Effector CD8-positive, alpha-beta T cell (primary cell): Measurements from ENCODE around the gene TEX11.
"Not testable (repeated sequence)": the region's sequence is repeated elsewhere in the genome, so short reads cannot be mapped to it uniquely, and the experiment has no call there.

Source experiments
- DNase-seq: peaks from one replicate; lab custom pipeline; 2025; lab: John Stamatoyannopoulos, UW

The TEX11 gene

DNA sequence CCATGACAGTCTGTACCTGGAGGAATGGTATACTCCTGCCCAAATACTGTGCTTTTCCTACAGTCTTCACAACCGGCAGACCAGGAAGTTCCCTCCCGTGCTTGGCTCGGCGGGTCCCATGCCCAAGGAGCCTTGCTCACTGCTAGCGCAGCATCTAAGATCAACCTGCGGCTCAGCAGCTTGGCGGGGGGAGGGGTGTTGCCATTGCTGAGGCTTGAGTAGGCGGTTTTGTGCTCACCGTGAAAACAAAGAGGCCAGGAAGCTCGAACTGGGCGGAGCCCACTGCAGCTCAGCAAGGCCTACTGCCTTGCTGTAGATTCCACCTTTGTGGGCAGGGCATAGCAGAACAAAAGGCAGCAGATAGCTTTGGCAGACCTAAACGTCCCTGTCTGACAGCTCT is 152.7 kb downstream of the TEX11 start:
- DNase-seq = no peak

DNA sequence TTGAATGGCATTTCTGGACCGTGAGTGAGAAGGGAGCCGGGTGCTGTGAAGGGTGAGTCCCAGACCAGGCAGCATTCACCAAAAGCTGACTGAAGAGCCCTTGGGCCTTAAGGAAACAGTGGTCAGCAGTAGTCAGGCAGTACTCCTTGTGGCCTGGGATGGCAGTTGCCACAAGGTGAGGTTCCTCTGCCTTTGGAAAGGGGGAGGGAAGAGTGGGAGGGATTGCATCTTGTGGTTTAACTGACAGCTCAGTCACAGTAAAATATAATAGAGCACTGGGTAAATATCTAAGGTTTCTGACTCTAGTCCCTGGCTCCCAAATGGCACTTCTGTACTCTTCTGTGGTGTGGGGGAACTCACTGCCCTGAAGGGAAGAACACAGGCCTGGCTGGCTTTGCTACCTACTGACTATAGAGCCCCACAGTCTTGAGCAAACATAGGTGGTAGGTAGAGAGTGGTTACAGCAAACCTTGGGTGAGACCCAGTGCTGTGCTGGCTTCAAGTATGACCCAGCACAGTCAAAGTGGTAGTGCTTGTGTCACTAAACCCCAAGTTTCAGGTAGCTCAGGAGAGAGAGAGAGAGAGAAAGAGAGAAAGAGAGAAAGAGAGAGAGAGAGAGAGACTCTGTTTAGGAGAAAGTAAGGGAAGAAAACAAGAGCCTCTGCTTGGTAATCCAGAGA is 154.2 kb downstream of the TEX11 start:
- DNase-seq = no peak

DNA sequence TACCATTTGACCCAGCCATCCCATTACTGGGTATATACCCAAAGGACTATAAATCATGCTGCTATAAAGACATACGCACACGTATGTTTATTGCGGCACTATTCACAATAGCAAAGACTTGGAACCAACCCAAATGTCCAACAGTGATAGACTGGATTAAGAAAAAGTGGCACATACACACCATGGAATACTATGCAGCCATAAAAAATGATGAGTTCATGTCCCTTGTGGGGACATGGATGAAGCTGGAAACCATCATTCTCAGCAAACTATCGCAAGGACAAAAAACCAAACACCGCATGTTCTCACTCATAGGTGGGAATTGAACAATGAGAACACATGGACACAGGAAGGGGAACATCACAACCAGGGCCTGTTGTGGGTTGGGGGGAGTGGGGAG is 174.7 kb downstream of the TEX11 start:
- DNase-seq = not testable (repeated sequence)

DNA sequence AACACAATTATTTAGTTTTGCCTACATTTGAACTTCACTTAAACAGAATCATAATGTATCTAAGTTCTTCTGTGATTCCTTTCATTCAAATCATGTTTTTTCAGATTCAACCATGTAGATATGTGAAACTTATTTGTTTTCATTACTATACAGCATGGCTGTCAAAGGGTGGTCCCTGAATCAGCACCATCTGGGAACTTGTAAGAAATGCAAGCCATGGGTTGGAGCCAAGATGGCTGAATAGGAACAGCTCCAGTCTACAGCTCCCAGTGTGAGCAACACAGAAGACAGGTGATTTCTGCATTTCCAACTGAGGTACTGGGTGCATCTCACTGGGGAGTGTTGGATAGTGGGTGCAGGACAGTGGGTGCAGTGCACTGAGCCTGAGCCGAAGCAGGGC is 180.6 kb downstream of the TEX11 start:
- DNase-seq = not testable (repeated sequence)

DNA sequence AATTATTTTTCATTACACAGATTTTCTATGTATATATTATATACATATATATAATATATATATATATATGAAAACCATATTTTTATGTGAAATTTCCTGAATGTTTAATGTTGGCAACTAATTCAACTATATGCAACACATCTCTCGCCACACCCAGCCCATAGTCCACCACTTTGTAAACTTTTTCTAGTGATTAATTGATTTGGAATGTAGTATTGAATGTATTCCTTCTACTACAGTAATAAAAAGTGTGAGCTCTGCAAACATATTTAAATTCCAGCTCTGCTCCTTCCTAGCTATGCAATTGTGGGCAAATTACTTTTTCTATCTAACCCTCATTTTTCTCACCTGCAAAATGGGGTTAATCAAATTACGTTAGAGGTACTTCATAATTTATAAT is 187.8 kb downstream of the TEX11 start:
- DNase-seq = no peak

DNA sequence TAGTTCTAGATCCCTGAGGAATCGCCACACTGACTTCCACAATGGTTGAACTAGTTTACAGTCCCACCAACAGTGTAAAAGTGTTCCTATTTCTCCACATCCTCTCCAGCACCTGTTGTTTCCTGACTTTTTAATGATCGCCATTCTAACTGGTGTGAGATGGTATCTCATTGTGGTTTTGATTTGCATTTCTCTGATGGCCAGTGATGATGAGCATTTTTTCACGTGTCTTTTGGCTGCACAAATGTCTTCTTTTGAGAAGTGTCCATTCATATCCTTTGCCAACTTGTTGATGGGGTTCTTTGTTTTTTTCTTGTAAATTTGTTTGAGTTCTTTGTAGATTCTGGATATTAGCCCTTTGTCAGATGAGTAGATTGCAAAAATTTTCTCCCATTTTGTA is 197.2 kb downstream of the TEX11 start:
- not testable (repeated sequence) for DNase-seq

DNA sequence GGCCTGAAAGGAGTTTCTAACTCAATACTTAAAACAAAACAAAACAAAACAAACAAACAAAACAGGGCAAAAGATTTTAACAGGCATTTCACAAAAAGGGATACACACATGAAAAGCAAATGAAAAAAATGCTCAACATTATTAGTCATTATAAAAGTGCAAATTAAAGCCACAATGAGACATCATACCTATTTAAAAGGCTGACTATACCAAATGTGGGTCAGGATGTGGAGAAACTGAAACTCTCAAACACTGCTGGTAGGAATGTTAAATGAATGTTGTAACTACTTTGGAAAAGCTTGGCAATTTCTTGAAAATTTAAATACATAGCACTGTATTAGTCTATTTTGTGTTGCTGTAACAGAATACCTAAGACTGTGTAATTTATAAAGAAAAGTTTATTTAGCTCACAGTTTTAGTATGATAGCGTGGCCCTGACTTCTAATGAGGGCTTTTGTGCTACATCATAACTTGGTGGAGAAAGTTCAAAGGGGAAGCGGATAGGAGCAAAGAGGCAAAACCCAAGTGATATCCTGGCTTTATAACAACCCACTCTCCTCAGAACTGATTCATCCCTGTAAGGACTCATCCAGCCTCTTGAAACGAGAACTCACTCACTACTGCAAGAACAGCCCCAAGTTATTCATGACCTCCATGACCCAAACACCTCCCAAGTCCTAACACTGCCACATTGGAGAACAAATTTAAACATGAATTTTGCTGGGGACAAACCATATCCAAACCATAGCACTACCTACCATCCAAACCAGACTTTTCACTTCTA is 214.0 kb downstream of the TEX11 start:
- DNase-seq = no peak

DNA sequence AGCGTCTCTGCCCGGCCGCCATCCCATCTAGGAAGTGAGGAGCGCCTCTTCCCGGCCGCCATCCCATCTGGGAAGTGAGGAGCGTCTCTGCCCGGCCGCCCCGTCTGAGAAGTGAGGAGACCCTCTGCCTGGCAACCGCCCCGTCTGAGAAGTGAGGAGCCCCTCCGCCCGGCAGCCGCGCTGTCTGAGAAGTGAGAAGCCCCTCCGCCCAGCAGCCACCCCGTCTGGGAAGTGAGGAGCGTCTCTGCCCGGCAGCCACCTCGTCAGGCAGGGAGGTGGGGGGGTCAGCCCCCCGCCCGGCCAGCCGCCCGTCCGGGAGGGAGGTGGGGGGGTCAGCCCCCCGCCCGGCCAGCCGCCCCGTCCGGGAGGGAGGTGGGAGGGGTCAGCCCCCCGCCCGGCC is 229.1 kb downstream of the TEX11 start:
- not testable (repeated sequence) for DNase-seq

DNA sequence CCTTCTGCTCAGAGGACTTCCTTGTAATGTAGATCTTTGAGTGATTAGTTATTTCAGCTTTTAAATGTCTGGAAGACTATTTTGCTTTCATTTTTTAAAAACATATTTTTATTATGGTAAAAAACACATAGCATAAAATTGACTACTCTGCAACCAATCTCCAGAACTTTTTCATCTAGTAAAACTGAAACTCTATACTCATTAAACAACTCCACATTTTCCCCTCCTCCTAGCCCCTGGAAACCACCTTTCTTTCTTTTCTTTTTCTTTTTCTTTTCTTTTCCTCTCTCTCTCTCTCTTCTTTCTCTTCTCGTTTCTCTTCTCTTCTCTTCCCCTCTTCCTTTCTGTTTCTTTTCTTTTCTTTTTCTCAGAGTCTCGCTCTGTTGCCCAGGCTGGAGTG is 233.2 kb downstream of the TEX11 start:
- no peak for DNase-seq

DNA sequence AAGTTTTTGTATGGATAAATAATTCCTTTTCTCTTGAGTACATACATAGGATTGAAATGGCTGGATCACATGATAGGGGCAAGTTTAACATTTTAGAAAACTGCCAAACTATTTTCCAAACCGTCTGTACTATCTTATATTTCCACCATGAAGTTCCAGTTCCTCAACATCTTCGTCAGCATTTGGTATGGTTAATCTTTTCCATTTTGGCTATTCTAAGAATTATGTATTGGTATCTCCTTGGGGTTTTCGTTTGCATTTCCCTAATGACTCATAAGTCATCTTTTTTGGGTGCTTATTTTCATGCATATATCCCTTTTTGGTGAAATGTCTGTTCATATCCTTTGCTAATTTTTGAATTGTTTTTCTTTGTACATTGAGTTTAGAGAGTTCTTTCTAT is 236.2 kb downstream of the TEX11 start:
- no peak for DNase-seq

DNA sequence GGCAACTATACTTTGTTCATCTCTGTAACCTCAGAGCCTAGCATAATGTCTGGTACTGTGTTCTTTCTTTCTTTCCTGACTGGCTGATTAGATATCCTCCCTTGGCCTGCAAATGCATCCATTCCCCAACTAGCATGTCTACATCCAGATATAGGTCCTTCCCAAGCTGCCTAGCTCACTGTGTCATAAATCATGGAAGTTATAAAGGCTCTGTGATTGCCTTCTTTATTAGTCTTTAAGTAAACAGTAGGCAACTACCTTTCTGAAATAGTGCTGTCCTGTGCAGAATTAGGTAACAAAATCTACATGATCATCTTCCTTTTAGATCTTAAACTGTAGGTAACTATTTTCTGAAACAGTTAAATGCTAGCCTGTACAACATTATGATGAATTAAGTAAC is 239.4 kb downstream of the TEX11 start:
- DNase-seq = no peak

DNA sequence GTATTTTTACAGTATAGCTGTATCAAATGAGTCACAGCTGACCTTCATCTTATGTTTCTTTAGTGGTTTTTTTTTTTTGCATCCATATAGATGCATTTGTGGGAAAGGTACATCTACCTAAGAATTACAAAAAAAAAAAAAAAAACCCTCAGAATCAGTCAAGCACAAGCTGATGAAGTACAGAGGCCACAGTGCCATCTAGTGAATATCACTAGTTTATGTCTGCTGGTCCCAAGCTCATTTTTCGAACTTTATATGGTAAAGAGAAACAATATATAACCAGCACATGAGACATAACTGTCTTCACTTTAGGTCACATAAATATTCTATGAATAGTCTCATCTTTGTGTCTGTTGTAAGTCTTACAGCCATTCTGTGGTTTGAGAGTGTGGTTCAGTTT is 243.8 kb downstream of the TEX11 start:
- no peak for DNase-seq

DNA sequence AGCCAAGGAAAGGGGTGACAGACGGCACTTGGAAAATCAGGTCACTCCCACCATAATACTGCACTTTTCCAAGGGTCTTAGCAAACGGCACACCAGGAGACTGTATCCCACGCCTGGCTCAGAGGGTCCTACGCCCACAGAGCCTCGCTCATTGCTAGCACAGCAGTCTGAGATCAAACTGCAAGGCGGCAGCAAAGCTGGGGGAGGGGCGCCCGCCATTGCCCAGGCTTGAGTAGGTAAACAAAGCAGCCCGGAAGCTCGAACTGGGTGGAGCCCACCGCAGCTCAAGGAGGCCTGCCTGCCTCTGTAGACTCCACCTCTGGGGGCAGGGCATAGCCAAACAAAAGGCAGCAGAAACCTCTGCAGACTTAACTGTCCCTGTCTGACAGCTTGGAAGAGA is 247.4 kb downstream of the TEX11 start:
- DNase-seq = not testable (repeated sequence)

DNA sequence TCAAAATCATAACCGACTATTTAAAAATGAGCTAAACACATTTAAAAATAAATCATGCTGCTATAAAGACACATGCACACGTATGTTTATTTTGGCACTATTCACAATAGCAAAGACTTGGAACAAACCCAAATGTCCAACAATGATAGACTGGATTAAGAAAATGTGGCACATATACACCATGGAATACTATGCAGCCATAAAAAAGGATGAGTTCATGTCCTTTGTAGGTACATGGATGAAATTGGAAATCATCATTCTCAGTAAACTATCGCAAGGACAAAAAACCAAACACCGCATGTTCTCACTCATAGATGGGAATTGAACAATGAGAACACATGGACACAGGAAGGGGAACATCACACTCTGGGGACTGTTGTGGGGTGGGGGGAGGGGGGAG is 251.0 kb downstream of the TEX11 start:
- DNase-seq = not testable (repeated sequence)

DNA sequence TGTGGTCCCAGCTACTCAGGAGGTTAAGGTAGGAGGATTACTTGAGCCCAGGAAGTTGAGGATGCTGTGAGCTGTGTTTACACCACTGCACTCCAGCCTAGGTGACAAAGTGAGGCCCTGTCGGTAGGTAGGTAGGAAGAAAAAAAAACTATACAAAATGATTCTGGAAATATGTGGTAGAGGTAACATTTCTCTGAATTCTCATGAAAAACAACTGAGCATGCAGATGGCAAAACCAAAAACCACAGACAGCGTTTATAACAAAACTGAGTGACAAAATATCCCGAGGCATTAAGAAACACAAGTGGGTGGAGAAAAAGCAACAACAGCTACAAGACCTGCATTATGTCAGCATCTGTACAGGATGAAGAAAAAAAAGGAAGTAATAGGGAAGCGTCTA is 252.2 kb downstream of the TEX11 start:
- no peak for DNase-seq

DNA sequence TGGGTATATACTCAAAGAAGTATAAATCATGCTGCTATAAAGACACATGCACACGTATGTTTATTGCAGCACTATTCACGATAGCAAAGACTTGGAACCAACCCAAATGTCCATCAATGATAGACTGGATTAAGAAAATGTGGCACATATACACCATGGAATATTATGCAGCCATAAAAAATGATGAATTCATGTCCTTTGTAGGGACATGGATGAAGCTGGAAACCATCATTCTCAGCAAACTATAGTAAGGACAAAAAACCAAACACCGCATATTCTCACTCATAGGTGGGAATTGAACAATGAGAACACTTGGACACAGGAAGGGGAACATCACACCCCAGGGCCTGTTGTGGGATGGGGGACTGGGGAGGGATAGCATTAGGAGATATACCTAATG is 260.6 kb downstream of the TEX11 start:
- DNase-seq = not testable (repeated sequence)

DNA sequence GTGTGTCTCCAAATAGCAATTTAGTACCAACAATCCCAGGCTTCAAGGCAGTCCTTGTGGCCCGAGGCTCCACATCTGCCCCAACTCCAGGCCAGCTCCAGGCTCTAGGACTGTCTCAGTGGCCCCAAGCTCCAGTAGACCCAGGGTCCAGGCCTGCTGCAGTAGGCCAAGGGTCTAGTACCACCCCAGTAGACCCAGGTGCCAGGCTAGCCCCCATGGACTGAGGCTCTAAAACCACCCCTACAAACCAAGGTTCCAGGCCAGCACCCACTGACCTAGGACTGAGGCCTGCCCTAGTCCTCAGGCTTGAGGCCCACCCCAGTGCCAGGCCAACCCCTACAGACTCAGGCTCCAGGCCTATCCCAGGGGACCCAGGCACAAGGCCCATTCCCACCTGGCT is 272.3 kb downstream of the TEX11 start:
- no peak for DNase-seq

DNA sequence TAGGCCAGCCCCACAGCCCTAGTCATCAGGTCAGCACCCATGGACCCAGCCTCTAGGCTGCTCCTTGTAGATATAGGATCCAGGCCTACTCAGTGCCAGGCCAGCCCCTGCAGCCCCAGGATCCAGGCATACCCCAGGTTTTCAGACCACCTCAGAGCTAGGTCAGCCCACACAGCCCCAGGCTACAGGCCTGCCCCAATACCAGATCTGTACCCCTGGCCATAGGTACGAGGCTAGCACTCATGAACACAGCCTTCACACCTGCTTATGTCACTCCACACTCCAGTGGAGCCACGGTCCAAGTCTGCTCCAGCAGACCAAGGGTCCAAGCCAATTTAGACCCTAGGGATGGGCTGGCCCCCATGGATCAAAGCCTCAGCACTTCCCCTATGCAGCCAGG is 272.8 kb downstream of the TEX11 start:
- no peak for DNase-seq

DNA sequence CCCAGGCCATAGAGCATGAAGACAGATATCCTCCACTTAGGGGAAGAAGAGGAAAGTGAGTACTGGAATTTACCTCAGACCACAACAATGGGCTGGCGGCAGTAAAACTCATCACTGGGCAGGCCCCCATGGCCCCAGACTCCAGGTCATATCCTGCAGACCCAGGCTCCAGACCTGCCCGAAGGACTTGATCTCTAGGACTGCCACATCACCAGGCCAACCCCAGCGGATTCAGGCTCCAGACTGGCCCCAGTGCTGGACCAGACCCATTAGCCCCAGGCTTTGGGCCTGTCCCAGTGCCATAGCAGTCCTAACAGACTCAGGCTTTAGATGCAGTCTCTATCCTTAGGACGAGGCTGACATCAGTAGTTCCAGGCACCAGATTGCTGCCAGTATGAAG is 273.3 kb downstream of the TEX11 start:
- no peak for DNase-seq

DNA sequence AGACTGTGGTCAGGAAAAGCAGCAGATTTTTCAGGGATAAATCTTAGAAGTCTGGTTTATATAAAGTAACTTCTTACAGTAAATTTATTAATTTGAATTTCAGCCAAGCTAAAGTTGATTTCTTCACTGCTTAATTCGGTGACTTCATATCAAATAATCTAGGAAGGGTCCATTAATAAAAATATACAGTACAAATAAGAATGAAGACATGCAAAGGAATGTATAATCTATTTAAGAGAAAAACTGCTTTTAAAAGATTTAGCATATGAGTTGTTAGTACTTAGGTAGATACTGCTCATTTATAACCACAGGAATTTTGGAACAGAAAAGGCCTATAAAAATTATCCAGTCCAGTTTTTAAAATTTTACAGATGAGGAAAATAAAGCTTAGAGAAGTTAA is 286.8 kb downstream of the TEX11 start:
- no peak for DNase-seq

DNA sequence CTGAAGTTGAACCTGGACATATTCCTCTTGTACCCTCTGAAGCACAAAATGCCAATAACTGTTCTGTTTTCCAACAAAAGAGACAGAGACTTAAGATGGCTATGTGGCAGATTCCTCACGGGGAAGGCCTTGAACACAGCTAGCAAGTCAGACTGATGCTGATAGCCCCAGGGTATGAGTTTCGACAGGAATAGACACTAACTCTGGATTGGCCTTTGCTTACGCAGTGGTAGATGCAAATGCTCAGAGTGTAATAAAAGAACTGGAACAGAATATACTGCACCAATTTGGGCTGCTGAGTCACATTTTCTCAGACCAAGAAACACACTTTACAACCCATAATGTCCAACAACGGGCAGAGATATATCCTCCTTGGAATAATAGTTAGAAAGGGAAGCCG is 290.0 kb downstream of the TEX11 start:
- no peak for DNase-seq

DNA sequence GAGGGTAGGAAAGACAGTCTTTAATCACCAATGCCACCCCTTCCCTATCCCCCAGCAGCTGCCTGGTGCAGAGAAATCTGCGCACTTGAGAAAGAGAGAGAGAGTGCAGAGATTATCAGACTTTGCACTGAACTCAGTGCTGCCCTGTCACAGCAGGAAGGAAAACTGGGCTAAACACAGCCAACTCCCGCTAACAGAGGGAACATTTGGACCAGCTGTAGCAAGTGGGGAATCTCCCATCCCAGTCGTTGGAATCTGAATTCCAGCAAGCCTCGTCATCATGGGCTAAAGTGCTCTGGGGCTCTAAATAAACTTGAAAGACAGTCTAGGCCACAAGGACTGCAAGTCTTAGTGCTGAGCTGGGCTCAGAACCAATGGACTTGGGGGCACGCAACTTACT is 295.2 kb downstream of the TEX11 start:
- no peak for DNase-seq

DNA sequence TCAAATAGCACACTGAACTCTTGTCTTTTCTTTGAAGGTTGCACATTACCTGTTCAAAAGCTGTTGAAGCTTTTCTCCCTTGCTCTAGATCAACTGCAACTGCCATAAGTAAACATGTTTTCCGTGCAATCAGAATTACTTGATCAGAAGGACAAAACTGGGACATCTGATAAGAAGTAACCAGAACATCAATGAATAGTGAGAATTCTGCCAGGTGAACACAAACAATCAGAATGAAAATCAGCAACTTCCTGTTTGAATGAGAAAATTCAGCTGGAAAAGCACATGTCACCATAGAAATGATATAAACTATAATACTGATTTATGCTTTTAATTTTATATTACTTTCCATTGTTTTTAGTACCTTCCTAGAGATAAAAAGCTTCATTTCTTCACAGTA is 303.2 kb downstream of the TEX11 start:
- no peak for DNase-seq

DNA sequence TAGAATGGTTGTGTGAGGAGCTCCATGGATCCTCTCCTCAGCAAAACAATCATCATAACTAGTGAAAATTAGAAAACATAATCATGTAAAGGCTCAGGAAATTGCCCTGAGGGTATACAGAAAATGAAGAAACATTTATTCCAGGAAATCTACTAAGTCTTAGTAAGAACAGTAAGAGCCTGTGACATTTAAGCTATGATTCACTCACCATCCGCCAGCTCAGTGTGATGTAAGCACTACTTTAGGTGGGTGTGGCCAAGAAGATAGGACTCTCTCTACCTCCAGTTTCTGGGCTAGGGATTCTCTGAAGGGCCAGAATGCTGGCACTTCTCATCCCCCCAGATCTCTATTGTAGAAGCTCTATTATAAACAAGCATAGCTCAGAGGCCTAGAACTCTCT is 316.4 kb downstream of the TEX11 start:
- DNase-seq = no peak
